Measurements from ENCODE around the gene ADD3.
"Not testable (repeated sequence)": the region's sequence is repeated elsewhere in the genome, so short reads cannot be mapped to it uniquely, and the experiment has no call there.

Gene ADD3

GRCh38 chr10:110135836-110136235 lies 128.1 kb downstream of the ADD3 start:
- not testable (repeated sequence) for DNase-seq (ENCODE audit: low read depth, low spot score); H3K4me3 ChIP-seq (ENCODE audit: low read length)

GRCh38 chr10:110137142-110137545 lies 129.4 kb downstream of the ADD3 start:
- DNase-seq (ENCODE audit: low read depth, low spot score): peak; percentile 67
- no peak overlapping the region for H3K4me3 ChIP-seq (ENCODE audit: low read length)

GRCh38 chr10:110138197-110138812 lies 130.5 kb downstream of the ADD3 start:
- H3K4me3 ChIP-seq (ENCODE audit: low read length): no peak overlapping the region
- DNase-seq (ENCODE audit: low read depth, low spot score): peak; percentile 66

- peak; percentile 23 for DNase-seq (ENCODE audit: low read depth, low spot score)
- H3K4me3 ChIP-seq (ENCODE audit: low read length): no peak overlapping the region
Observed at GRCh38 chr10:110141185-110141584, 133.4 kb downstream of the ADD3 start.

- no peak for DNase-seq (ENCODE audit: low read depth, low spot score)
- no peak overlapping the region for H3K4me3 ChIP-seq (ENCODE audit: low read length)
Observed at GRCh38 chr10:110141871-110142635, 134.3 kb downstream of the ADD3 start.

- H3K4me3 ChIP-seq (ENCODE audit: low read length): no peak overlapping the region
- DNase-seq (ENCODE audit: low read depth, low spot score): no peak
Observed at GRCh38 chr10:110142965-110143364, 135.2 kb downstream of the ADD3 start.

- H3K4me3 ChIP-seq (ENCODE audit: low read length): no peak overlapping the region
- no peak for DNase-seq (ENCODE audit: low read depth, low spot score)
Observed at GRCh38 chr10:110144507-110144906, 136.7 kb downstream of the ADD3 start.

- H3K4me3 ChIP-seq (ENCODE audit: low read length): no peak overlapping the region
- DNase-seq (ENCODE audit: low read depth, low spot score): no peak
Observed at GRCh38 chr10:110147961-110148360, 140.2 kb downstream of the ADD3 start.

- no peak overlapping the region for H3K4me3 ChIP-seq (ENCODE audit: low read length)
- DNase-seq (ENCODE audit: low read depth, low spot score): no peak
Observed at GRCh38 chr10:110149259-110149658, 141.5 kb downstream of the ADD3 start.

- no peak overlapping the region for H3K4me3 ChIP-seq (ENCODE audit: low read length)
- no peak for DNase-seq (ENCODE audit: low read depth, low spot score)
Observed at GRCh38 chr10:110150046-110150445, 142.3 kb downstream of the ADD3 start.

GRCh38 chr10:110150981-110151380 lies 143.2 kb downstream of the ADD3 start:
- no peak for DNase-seq (ENCODE audit: low read depth, low spot score)
- H3K4me3 ChIP-seq (ENCODE audit: low read length): no peak overlapping the region

GRCh38 chr10:110151467-110151866 lies 143.7 kb downstream of the ADD3 start:
- DNase-seq (ENCODE audit: low read depth, low spot score): no peak
- H3K4me3 ChIP-seq (ENCODE audit: low read length): no peak overlapping the region

GRCh38 chr10:110151971-110152370 lies 144.2 kb downstream of the ADD3 start:
- DNase-seq (ENCODE audit: low read depth, low spot score): no peak
- no peak overlapping the region for H3K4me3 ChIP-seq (ENCODE audit: low read length)

- DNase-seq (ENCODE audit: low read depth, low spot score): no peak
- no peak overlapping the region for H3K4me3 ChIP-seq (ENCODE audit: low read length)
Observed at GRCh38 chr10:110153396-110153795, 145.6 kb downstream of the ADD3 start.

GRCh38 chr10:110156046-110156445 lies 148.3 kb downstream of the ADD3 start:
- no peak overlapping the region for H3K4me3 ChIP-seq (ENCODE audit: low read length)
- DNase-seq (ENCODE audit: low read depth, low spot score): no peak

GRCh38 chr10:110158051-110159005 lies 150.5 kb downstream of the ADD3 start:
- DNase-seq (ENCODE audit: low read depth, low spot score): no peak
- no peak overlapping the region for H3K4me3 ChIP-seq (ENCODE audit: low read length)

- no peak overlapping the region for H3K4me3 ChIP-seq (ENCODE audit: low read length)
- DNase-seq (ENCODE audit: low read depth, low spot score): no peak
Observed at GRCh38 chr10:110160081-110160480, 152.3 kb downstream of the ADD3 start.

GRCh38 chr10:110160522-110160921 lies 152.7 kb downstream of the ADD3 start:
- H3K4me3 ChIP-seq (ENCODE audit: low read length): no peak overlapping the region
- DNase-seq (ENCODE audit: low read depth, low spot score): no peak

- no peak for DNase-seq (ENCODE audit: low read depth, low spot score)
Observed at GRCh38 chr10:110162741-110163145, 155.0 kb downstream of the ADD3 start.

More at GRCh38 chr10:110162741-110163145, 155.0 kb downstream of the ADD3 start:
- no peak overlapping the region for H3K4me3 ChIP-seq (ENCODE audit: low read length)

Data from Jurkat, Clone E6-1 (cell line).